Gastroesophageal sphincter (tissue), 3 donors: Measurements from ENCODE around the gene PPP3CA.

Experiments
- POLR2A ChIP-seq, 2 donors: fragments of 450-650 bp; IDR thresholded peaks; one replicate each; pipeline ENCODE4 v1.6.1; 2017; ENCODE audit warnings: antibody characterized with exemption in 2 of 2, mild to moderate bottlenecking in 2 of 2, moderate library complexity in 1 of 2
- TF ChIP-seq, protein P1 (sequence below), 4 experiments: fragments of 200-600 bp in 2 of 4; fragments of 450-650 bp in 2 of 4; sonication (generic) in 1 of 4; IDR thresholded peaks; one replicate each; pipeline ENCODE4 v1.5.1; 2017 to 2019; ENCODE audit warnings: antibody characterized with exemption in 4 of 4, mild to moderate bottlenecking in 2 of 4, moderate library complexity in 2 of 4

DNA sequence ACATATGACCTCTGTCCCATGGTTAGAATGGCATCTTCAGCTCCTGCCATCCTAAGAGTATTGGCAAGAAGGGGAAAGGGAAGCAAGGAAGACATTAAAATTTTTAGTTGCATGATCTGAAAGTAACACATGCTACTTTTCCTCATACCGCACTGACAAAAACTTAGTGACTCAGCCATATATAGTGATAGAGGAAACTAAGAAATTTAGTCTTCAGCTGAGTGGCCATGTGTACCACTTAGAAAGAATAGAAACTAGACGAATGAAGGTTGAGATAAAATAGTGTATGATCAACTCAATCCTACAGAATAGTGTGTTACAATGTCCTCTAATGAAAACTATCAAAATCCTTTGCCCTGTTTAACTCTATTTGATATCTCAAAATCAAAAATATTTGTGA is 164.1 kb downstream of the PPP3CA start:
- TF ChIP-seq, protein P1, sequence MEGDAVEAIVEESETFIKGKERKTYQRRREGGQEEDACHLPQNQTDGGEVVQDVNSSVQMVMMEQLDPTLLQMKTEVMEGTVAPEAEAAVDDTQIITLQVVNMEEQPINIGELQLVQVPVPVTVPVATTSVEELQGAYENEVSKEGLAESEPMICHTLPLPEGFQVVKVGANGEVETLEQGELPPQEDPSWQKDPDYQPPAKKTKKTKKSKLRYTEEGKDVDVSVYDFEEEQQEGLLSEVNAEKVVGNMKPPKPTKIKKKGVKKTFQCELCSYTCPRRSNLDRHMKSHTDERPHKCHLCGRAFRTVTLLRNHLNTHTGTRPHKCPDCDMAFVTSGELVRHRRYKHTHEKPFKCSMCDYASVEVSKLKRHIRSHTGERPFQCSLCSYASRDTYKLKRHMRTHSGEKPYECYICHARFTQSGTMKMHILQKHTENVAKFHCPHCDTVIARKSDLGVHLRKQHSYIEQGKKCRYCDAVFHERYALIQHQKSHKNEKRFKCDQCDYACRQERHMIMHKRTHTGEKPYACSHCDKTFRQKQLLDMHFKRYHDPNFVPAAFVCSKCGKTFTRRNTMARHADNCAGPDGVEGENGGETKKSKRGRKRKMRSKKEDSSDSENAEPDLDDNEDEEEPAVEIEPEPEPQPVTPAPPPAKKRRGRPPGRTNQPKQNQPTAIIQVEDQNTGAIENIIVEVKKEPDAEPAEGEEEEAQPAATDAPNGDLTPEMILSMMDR (IDR thresholded peaks at IDR 0.05): no peak
- TF ChIP-seq POLR2A (IDR thresholded peaks at IDR 0.05): no peak
